Measurements from ENCODE around the gene ZNF540. TPM values are rescaled to one million over a fixed set of nuclear protein-coding genes. Genes with fewer than 3 reads are reported as not detected.

The ZNF540 gene
- 0.21 TPM for polyA plus RNA-seq (2013, experiment 1 of 2)
- polyA plus RNA-seq (2013, experiment 2 of 2) = 0.21 TPM

- Histone ChIP-seq H3K9me3 (ENCODE audit: control insufficient read depth, low read length) (peaks cover 31% of the 10 kb centered on the region), H3K36me3 (ENCODE audit: control insufficient read depth in 1 of 2, insufficient read depth in 2 of 2, low read depth in 1 of 2, low read length in 2 of 2) (peaks cover 0 to 6% of the 10 kb centered on the region in 2 experiments), H4K91ac (ENCODE audit: low read length) (peak within 1 kb of the TSS; percentile 69), H3K4me1 (ENCODE audit: control insufficient read depth, insufficient read depth, low read depth, low read length) (peaks cover 2% of the 10 kb centered on the region), H3K9ac (ENCODE audit: low read length) (peak within 1 kb of the TSS; percentile 96), H3K27me3 (ENCODE audit: control insufficient read depth in 1 of 2, insufficient read depth in 1 of 2, low read length in 2 of 2) (no peaks in the 10 kb centered on the region), H2BK120ac (ENCODE audit: low read depth, low read length) (no peak within 1 kb of the TSS), H3K79me1 (replicated peaks; ENCODE audit: low read length, poor library complexity, severe bottlenecking) (peaks cover 6% of the 10 kb centered on the region), H3K27ac (ENCODE audit: low read length, poor library complexity, severe bottlenecking) (peak within 1 kb of the TSS; percentile 83), H2BK15ac (ENCODE audit: low read depth, poor library complexity, severe bottlenecking) (no peak within 1 kb of the TSS), H2BK5ac (ENCODE audit: low read depth, low read length, poor library complexity, severe bottlenecking) (no peak within 1 kb of the TSS), H2BK12ac (ENCODE audit: low read length in 2 of 2) (no peak within 1 kb of the TSS), H2AK5ac (ENCODE audit: low read length, severe bottlenecking) (no peak within 1 kb of the TSS), H4K8ac (ENCODE audit: low read length) (peak within 1 kb of the TSS; percentile 94), H3K4me2 (ENCODE audit: low read length, poor library complexity, severe bottlenecking) (peak within 1 kb of the TSS; percentile 93), H3K4me3 (ENCODE audit: insufficient read depth in 1 of 2, low read depth in 1 of 2, low read length in 2 of 2) (peak within 1 kb of the TSS; percentile 78 to 93), H3K18ac (ENCODE audit: low read depth in 1 of 2, low read length in 2 of 2) (peak within 1 kb of the TSS; percentile 37 to 94), H2AFZ (ENCODE audit: low read depth, low read length) (peak within 1 kb of the TSS; percentile 96), H3K4ac (ENCODE audit: low read depth in 1 of 2, low read length in 2 of 2) (peak within 1 kb of the TSS in 1 of 2 experiments; percentile 59), H3K14ac (ENCODE audit: low read length in 2 of 2) (peak within 1 kb of the TSS in 1 of 2 experiments; percentile 75), H3K23ac (ENCODE audit: low read length in 2 of 2) (peak within 1 kb of the TSS in 1 of 2 experiments; percentile 23)
- under 1% methylated on average over 53 of the region's 53 CpGs for WGBS
- peak; percentile 91 for DNase-seq
These were observed at the start of gene ZNF540, which contains the start of gene ZNF571 for GRCh38 chr19:37594304-37594981. Gene ZNF540 (plus strand): TSS chr19:37594876. CDS start chr19:37598448, 3,572 bp downstream. Gene ZNF571 (minus strand): TSS chr19:37594792. CDS start chr19:37586676, 8,116 bp downstream.

- Histone ChIP-seq H3K27ac (ENCODE audit: low read length, poor library complexity, severe bottlenecking) (no peak overlapping the region), H3K4ac (ENCODE audit: low read depth in 1 of 2, low read length in 2 of 2) (no peak overlapping the region)
These were observed 43.3 kb upstream of the ZNF540 start for GRCh38 chr19:37551129-37551993.

GRCh38 chr19:37563518-37563917, 31.2 kb upstream of the ZNF540 start:
- no peak overlapping the region for H2AFZ ChIP-seq (ENCODE audit: low read depth, low read length)
- no peak overlapping the region for H3K23ac ChIP-seq (ENCODE audit: low read length in 2 of 2)
- H3K4ac ChIP-seq (ENCODE audit: low read depth in 1 of 2, low read length in 2 of 2) = no peak overlapping the region
- H3K9ac ChIP-seq (ENCODE audit: low read length) = no peak overlapping the region
- H3K18ac ChIP-seq (ENCODE audit: low read depth in 1 of 2, low read length in 2 of 2) = no peak overlapping the region
- H3K27ac ChIP-seq (ENCODE audit: low read length, poor library complexity, severe bottlenecking) = no peak overlapping the region
- H2BK12ac ChIP-seq (ENCODE audit: low read length in 2 of 2) = no peak overlapping the region
- WGBS = no CpG with 5 or more reads among the region's 3 CpGs
- peaks cover 1% of the 10 kb centered on the region for H3K79me1 ChIP-seq (replicated peaks; ENCODE audit: low read length, poor library complexity, severe bottlenecking)
- no peak overlapping the region for H2BK120ac ChIP-seq (ENCODE audit: low read depth, low read length)
- no peaks in the 10 kb centered on the region for H3K4me1 ChIP-seq (ENCODE audit: control insufficient read depth, insufficient read depth, low read depth, low read length)
- no peak overlapping the region for H2AK5ac ChIP-seq (ENCODE audit: low read length, severe bottlenecking)
- H3K27me3 ChIP-seq (ENCODE audit: control insufficient read depth in 1 of 2, insufficient read depth in 1 of 2, low read length in 2 of 2) = no peaks in the 10 kb centered on the region
- peaks cover 0 to 25% of the 10 kb centered on the region in 2 experiments for H3K36me3 ChIP-seq (ENCODE audit: control insufficient read depth in 1 of 2, insufficient read depth in 2 of 2, low read depth in 1 of 2, low read length in 2 of 2)
- no peak overlapping the region for H3K4me2 ChIP-seq (ENCODE audit: low read length, poor library complexity, severe bottlenecking)
- no peak for DNase-seq
- H3K14ac ChIP-seq (ENCODE audit: low read length in 2 of 2) = no peak overlapping the region
- no peak overlapping the region for H2BK15ac ChIP-seq (ENCODE audit: low read depth, poor library complexity, severe bottlenecking)
- no peak overlapping the region for H4K8ac ChIP-seq (ENCODE audit: low read length)
- H2BK5ac ChIP-seq (ENCODE audit: low read depth, low read length, poor library complexity, severe bottlenecking) = no peak overlapping the region
- peaks cover 19% of the 10 kb centered on the region for H3K9me3 ChIP-seq (ENCODE audit: control insufficient read depth, low read length)
- H4K91ac ChIP-seq (ENCODE audit: low read length) = no peak overlapping the region
- H3K4me3 ChIP-seq (ENCODE audit: insufficient read depth in 1 of 2, low read depth in 1 of 2, low read length in 2 of 2) = peak overlapping the region in 1 of 2 experiments; percentile 31

More at GRCh38 chr19:37551129-37551993, 43.3 kb upstream of the ZNF540 start:
- Histone ChIP-seq H2AK5ac (ENCODE audit: low read length, severe bottlenecking) (no peak overlapping the region), H3K36me3 (ENCODE audit: control insufficient read depth in 1 of 2, insufficient read depth in 2 of 2, low read depth in 1 of 2, low read length in 2 of 2) (peaks cover 0 to 8% of the 10 kb centered on the region in 2 experiments), H4K91ac (ENCODE audit: low read length) (no peak overlapping the region), H3K4me2 (ENCODE audit: low read length, poor library complexity, severe bottlenecking) (no peak overlapping the region), H3K23ac (ENCODE audit: low read length in 2 of 2) (no peak overlapping the region), H3K9me3 (ENCODE audit: control insufficient read depth, low read length) (peaks cover 91% of the 10 kb centered on the region), H4K8ac (ENCODE audit: low read length) (no peak overlapping the region), H2BK120ac (ENCODE audit: low read depth, low read length) (no peak overlapping the region), H2BK12ac (ENCODE audit: low read length in 2 of 2) (no peak overlapping the region), H3K14ac (ENCODE audit: low read length in 2 of 2) (no peak overlapping the region), H3K4me3 (ENCODE audit: insufficient read depth in 1 of 2, low read depth in 1 of 2, low read length in 2 of 2) (peak overlapping the region; percentile 45 to 65), H3K27me3 (ENCODE audit: control insufficient read depth in 1 of 2, insufficient read depth in 1 of 2, low read length in 2 of 2) (no peaks in the 10 kb centered on the region), H2BK5ac (ENCODE audit: low read depth, low read length, poor library complexity, severe bottlenecking) (no peak overlapping the region), H3K18ac (ENCODE audit: low read depth in 1 of 2, low read length in 2 of 2) (no peak overlapping the region), H3K79me1 (replicated peaks; ENCODE audit: low read length, poor library complexity, severe bottlenecking) (no peaks in the 10 kb centered on the region), H2AFZ (ENCODE audit: low read depth, low read length) (no peak overlapping the region), H3K4me1 (ENCODE audit: control insufficient read depth, insufficient read depth, low read depth, low read length) (no peaks in the 10 kb centered on the region), H2BK15ac (ENCODE audit: low read depth, poor library complexity, severe bottlenecking) (no peak overlapping the region), H3K9ac (ENCODE audit: low read length) (peak overlapping the region; percentile 87)
- 93% methylated on average over 64 of the region's 65 CpGs for WGBS
- DNase-seq = no peak

Data from mesenchymal stem cell (in vitro differentiated cells and primary cell).